GM10847 (cell line): ENCODE data around the gene PLXNC1.

Experiments used
- POLR2A ChIP-seq: IDR thresholded peaks from 2 replicates; pipeline ENCODE4 v1.6.1; 2011; ENCODE audit not compliant: insufficient read length; ENCODE audit errors: extremely low read depth

PLXNC1 gene

GRCh38 chr12:94167071-94167755, 18.8 kb downstream of the PLXNC1 start:
- TF ChIP-seq POLR2A: no peak

- no peak for TF ChIP-seq POLR2A
Measured at GRCh38 chr12:94167756-94168416, 19.5 kb downstream of the PLXNC1 start.

- TF ChIP-seq POLR2A: no peak
Measured at GRCh38 chr12:94169495-94169894, 21.1 kb downstream of the PLXNC1 start.

- TF ChIP-seq POLR2A: no peak
Measured at GRCh38 chr12:94169966-94170689, 21.8 kb downstream of the PLXNC1 start.

GRCh38 chr12:94170690-94171594, 22.6 kb downstream of the PLXNC1 start:
- TF ChIP-seq POLR2A: no peak

GRCh38 chr12:94171595-94171930, 23.2 kb downstream of the PLXNC1 start:
- no peak for TF ChIP-seq POLR2A

GRCh38 chr12:94172031-94172430, 23.7 kb downstream of the PLXNC1 start:
- no peak for TF ChIP-seq POLR2A

- no peak for TF ChIP-seq POLR2A
Measured at GRCh38 chr12:94172973-94173372, 24.6 kb downstream of the PLXNC1 start.

GRCh38 chr12:94173660-94174265, 25.4 kb downstream of the PLXNC1 start:
- TF ChIP-seq POLR2A: no peak

GRCh38 chr12:94174576-94174975, 26.2 kb downstream of the PLXNC1 start:
- no peak for TF ChIP-seq POLR2A

- TF ChIP-seq POLR2A: no peak
Measured at GRCh38 chr12:94175763-94176668, 27.6 kb downstream of the PLXNC1 start.

- TF ChIP-seq POLR2A: no peak
Measured at GRCh38 chr12:94178054-94178453, 29.7 kb downstream of the PLXNC1 start.

GRCh38 chr12:94178882-94179281, 30.5 kb downstream of the PLXNC1 start:
- no peak for TF ChIP-seq POLR2A

GRCh38 chr12:94179723-94180122, 31.3 kb downstream of the PLXNC1 start:
- TF ChIP-seq POLR2A: no peak

- TF ChIP-seq POLR2A: no peak
Measured at GRCh38 chr12:94180558-94181296, 32.4 kb downstream of the PLXNC1 start.
